ENCODE data around the gene IGF1R.

- TF ChIP-seq, protein P1, sequence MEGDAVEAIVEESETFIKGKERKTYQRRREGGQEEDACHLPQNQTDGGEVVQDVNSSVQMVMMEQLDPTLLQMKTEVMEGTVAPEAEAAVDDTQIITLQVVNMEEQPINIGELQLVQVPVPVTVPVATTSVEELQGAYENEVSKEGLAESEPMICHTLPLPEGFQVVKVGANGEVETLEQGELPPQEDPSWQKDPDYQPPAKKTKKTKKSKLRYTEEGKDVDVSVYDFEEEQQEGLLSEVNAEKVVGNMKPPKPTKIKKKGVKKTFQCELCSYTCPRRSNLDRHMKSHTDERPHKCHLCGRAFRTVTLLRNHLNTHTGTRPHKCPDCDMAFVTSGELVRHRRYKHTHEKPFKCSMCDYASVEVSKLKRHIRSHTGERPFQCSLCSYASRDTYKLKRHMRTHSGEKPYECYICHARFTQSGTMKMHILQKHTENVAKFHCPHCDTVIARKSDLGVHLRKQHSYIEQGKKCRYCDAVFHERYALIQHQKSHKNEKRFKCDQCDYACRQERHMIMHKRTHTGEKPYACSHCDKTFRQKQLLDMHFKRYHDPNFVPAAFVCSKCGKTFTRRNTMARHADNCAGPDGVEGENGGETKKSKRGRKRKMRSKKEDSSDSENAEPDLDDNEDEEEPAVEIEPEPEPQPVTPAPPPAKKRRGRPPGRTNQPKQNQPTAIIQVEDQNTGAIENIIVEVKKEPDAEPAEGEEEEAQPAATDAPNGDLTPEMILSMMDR (conservative IDR thresholded peaks at IDR 0.05 in 1 of 2, IDR thresholded peaks at IDR 0.05 in 1 of 2; ENCODE audit: extremely low read depth in 1 of 2, insufficient read depth in 1 of 2, low read depth in 1 of 2, low read length in 2 of 2) = no peak
- TF ChIP-seq EZH2 (IDR thresholded peaks at IDR 0.05; ENCODE audit: borderline replicate concordance, low read length) = no peak
Measured at GRCh38 chr15:98755781-98756180, 107.4 kb downstream of the IGF1R start.

Measured in mammary epithelial cell (primary cell).